Measurements from ENCODE around the gene PSORS1C2.
"Not testable (repeated sequence)": the region's sequence is repeated elsewhere in the genome, so short reads cannot be mapped to it uniquely, and the experiment has no call there.

PSORS1C2 gene

GRCh38 chr6:31165064-31165832 is 26.4 kb upstream of the PSORS1C2 start:
- not testable (repeated sequence) for DNase-seq

- not testable (repeated sequence) for DNase-seq
Measured at GRCh38 chr6:31164475-31165063, 25.7 kb upstream of the PSORS1C2 start.

- no peak for DNase-seq
Measured at GRCh38 chr6:31163922-31164321, 25.1 kb upstream of the PSORS1C2 start.

GRCh38 chr6:31162463-31163165 is 23.7 kb upstream of the PSORS1C2 start:
- no peak for DNase-seq

GRCh38 chr6:31161216-31162126 is 22.6 kb upstream of the PSORS1C2 start:
- no peak for DNase-seq

GRCh38 chr6:31158863-31159855 is 20.3 kb upstream of the PSORS1C2 start:
- peak; percentile 57 for DNase-seq

GRCh38 chr6:31158140-31158862 is 19.4 kb upstream of the PSORS1C2 start, which contains the start of gene TCF19:
Gene TCF19, plus strand, starts transcription at chr6:31158589. Its CDS starts 881 bp downstream, at chr6:31159470.
- DNase-seq: peak; percentile 100

- no peak for DNase-seq
Measured at GRCh38 chr6:31157513-31158139, 18.8 kb upstream of the PSORS1C2 start, which contains the start of gene CCHCR1. Gene CCHCR1, minus strand, starts transcription at chr6:31157802. Its CDS starts 202 bp downstream, at chr6:31157600.

- DNase-seq: no peak
Measured at GRCh38 chr6:31156641-31157040, 17.8 kb upstream of the PSORS1C2 start.

- no peak for DNase-seq
Measured at GRCh38 chr6:31154436-31154835, 15.6 kb upstream of the PSORS1C2 start.

GRCh38 chr6:31152781-31153180 is 13.9 kb upstream of the PSORS1C2 start:
- DNase-seq: no peak

GRCh38 chr6:31149827-31150447 is 11.1 kb upstream of the PSORS1C2 start:
- no peak for DNase-seq

- no peak for DNase-seq
Measured at GRCh38 chr6:31145386-31145785, 6.5 kb upstream of the PSORS1C2 start.

GRCh38 chr6:31144970-31145340 is 6.1 kb upstream of the PSORS1C2 start:
- no peak for DNase-seq

- DNase-seq: no peak
Measured at GRCh38 chr6:31144296-31144969, 5.6 kb upstream of the PSORS1C2 start.

- no peak for DNase-seq
Measured at GRCh38 chr6:31143148-31143547, 4.3 kb upstream of the PSORS1C2 start.

GRCh38 chr6:31142361-31142761 is 3.5 kb upstream of the PSORS1C2 start:
- DNase-seq: no peak

GRCh38 chr6:31140643-31141042 is 1.8 kb upstream of the PSORS1C2 start:
- no peak for DNase-seq

GRCh38 chr6:31139599-31139998 is 733 bp upstream of the PSORS1C2 start:
- no peak for DNase-seq

Data from hematopoietic multipotent progenitor cell treated with erythropoietin and hydrocortisone succinate and interleukin-3 and kit ligand, for 4 days (in vitro differentiated cells).